Measurements from ENCODE around the gene ARHGAP19. TPM values are rescaled to one million over a fixed set of nuclear protein-coding genes. Genes with fewer than 3 reads are reported as not detected.

ARHGAP19 gene
- total and polyA plus RNA-seq, 7 donors: 3.0 to 9.1 (median 6.0) TPM

GRCh38 chr10:97210543-97210960 is 81.9 kb downstream of the ARHGAP19 start:
- DNase-seq: peak; percentile 78
- Histone ChIP-seq H3K4me3 (no peak overlapping the region), H3K9me3 (no peaks in the 10 kb centered on the region), H3K27ac (no peak overlapping the region), H3K4me1 (peaks cover 0 to 3% (median 0%) of the 10 kb centered on the region in 4 donors), H3K36me3 (no peaks in the 10 kb centered on the region), H3K27me3 (no peaks in the 10 kb centered on the region)
- TF ChIP-seq CTCF (IDR thresholded peaks at IDR 0.05): peak; percentile 75 to 99 (median 89)
- TF ChIP-seq EP300 (IDR thresholded peaks at IDR 0.05): no peak
- 3 to 15% methylated on average over 8 of the region's 8 CpGs for WGBS, 2 donors
- intact Hi-C loops (cut with DNase I): loop anchor here (2.0 kb wide), 1 partner anchor 138 kb away; no protein-coding TSS in a partner anchor

- intact Hi-C loops (cut with DNase I): no loop called here
- H3K9me3 ChIP-seq: no peaks in the 10 kb centered on the region
- no peak overlapping the region for H3K27ac ChIP-seq
- TF ChIP-seq EP300 (IDR thresholded peaks at IDR 0.05) (no peak), CTCF (IDR thresholded peaks at IDR 0.05) (no peak), POLR2A (IDR thresholded peaks at IDR 0.05) (no peak), POLR2AphosphoS5 (IDR thresholded peaks at IDR 0.05) (no peak)
- no peaks in the 10 kb centered on the region for H3K36me3 ChIP-seq
- H3K27me3 ChIP-seq: no peaks in the 10 kb centered on the region
- no peak for DNase-seq
- H3K4me3 ChIP-seq: no peak overlapping the region
- H3K4me1 ChIP-seq: peaks cover 0 to 3% (median 0%) of the 10 kb centered on the region in 4 donors
- 39 to 58% methylated on average over 7 of the region's 7 CpGs for WGBS, 2 donors
Observed at GRCh38 chr10:97207756-97208346, 84.6 kb downstream of the ARHGAP19 start.

- no peaks in the 10 kb centered on the region for H3K27me3 ChIP-seq
- H3K36me3 ChIP-seq: no peaks in the 10 kb centered on the region
- intact Hi-C loops (cut with DNase I): no loop called here
- H3K9me3 ChIP-seq: no peaks in the 10 kb centered on the region
- TF ChIP-seq POLR2AphosphoS5 (IDR thresholded peaks at IDR 0.05): no peak
- H3K4me1 ChIP-seq: peaks cover 0 to 3% (median 0%) of the 10 kb centered on the region in 4 donors
- H3K27ac ChIP-seq: no peak overlapping the region
- no peak overlapping the region for H3K4me3 ChIP-seq
- DNase-seq: no peak
- WGBS, 2 donors: 88 to 94% methylated on average over 6 of the region's 6 CpGs
Observed at GRCh38 chr10:97207131-97207530, 85.3 kb downstream of the ARHGAP19 start.

DNA sequence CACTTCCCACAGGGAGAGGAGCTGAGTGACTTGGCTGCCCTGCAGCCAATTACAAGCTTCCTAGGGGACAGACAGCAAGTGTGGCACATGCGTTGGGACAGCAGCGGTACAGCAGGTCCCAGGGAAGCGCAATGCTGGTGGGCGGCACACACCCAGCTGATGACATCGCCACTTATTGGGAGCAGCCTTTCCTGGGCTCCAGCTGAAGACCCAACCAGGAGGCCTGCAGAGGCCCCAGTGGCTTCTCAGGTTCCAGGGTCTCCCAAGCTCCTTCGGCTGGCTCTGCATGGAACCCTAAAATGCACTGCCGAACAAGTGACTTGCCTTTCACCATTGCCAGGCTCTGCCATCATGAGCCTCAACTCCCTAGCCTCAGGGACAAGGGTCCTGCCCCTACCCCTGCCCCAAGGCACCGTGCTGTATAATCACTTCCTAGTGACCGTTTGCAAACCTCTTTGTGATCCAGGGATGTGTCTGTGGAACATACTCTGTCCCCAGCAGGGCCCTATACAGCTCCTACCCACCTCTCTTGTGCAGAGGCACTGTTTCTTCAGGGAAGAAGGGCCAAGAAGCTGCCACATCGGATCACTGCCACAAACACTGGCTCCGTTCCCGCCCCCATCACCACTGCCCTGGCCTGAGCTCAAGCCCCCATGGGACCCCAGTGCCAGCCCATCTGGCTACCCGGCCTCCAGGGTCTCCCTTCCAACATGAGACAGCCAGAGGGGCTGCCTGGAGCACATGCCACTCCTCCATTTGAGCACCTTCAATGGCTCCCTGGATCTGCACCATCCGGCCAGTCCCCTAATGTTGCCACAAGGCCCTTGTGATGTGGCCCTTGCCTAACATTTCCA is 87.4 kb downstream of the ARHGAP19 start:
- 89% methylated on average over 14 of the region's 14 CpGs for WGBS, 2 donors
- TF ChIP-seq POLR2A (IDR thresholded peaks at IDR 0.05) (no peak), CTCF (IDR thresholded peaks at IDR 0.05) (no peak), POLR2AphosphoS5 (IDR thresholded peaks at IDR 0.05) (no peak), EP300 (IDR thresholded peaks at IDR 0.05) (no peak)
- Histone ChIP-seq H3K4me1 (no peaks in the 10 kb centered on the region), H3K36me3 (no peaks in the 10 kb centered on the region), H3K9me3 (no peaks in the 10 kb centered on the region), H3K27ac (no peak overlapping the region), H3K4me3 (no peak overlapping the region), H3K27me3 (no peaks in the 10 kb centered on the region)
- no peak for DNase-seq
- intact Hi-C loops (cut with DNase I): no loop called here

DNA sequence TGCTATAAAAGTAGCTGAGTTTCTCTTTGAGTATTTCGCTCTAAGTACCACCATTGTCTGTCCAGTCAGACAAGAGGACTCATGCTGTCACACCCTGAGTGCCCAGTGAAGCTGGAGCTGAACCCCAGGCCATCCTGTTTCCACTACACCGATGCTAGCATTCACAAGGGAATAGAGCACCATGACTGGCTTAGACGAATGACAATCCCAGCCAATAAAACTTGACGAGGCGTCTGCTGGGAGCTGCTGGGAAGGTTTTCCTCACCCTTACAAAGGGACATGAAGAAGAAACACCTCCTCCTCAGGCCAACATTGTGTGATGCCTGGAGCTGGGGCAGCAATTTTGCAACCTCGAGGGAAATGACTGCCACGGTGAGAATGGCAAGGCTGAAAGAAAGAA is 89.2 kb downstream of the ARHGAP19 start:
- Histone ChIP-seq H3K4me1 (no peaks in the 10 kb centered on the region), H3K4me3 (no peak overlapping the region), H3K36me3 (no peaks in the 10 kb centered on the region), H3K27me3 (no peaks in the 10 kb centered on the region), H3K9me3 (no peaks in the 10 kb centered on the region), H3K27ac (no peak overlapping the region)
- intact Hi-C loops (cut with DNase I): no loop called here
- 80 to 86% methylated on average over 7 of the region's 7 CpGs for WGBS, 2 donors
- DNase-seq: no peak
- TF ChIP-seq EP300 (IDR thresholded peaks at IDR 0.05) (no peak), POLR2A (IDR thresholded peaks at IDR 0.05) (no peak), CTCF (IDR thresholded peaks at IDR 0.05) (no peak), POLR2AphosphoS5 (IDR thresholded peaks at IDR 0.05) (no peak)

Data from sigmoid colon (tissue), 7 donors.